Stomach (tissue), 9 donors: ENCODE data around the gene RRP9. TPM values are rescaled to one million over a fixed set of nuclear protein-coding genes. Genes with fewer than 3 reads are reported as not detected.

Experiments used
- DNase-seq, 2 donors: peaks; one replicate each; pipeline versions ENCODE4 v3.0.0 to v3.0.0-alpha.2; 2013 to 2019
- H3K27ac ChIP-seq, 5 donors: fragments of 200-600 bp in 4 of 5; sonication (generic) in 4 of 5; one replicate each; pipeline ENCODE4 v1.5.1; 2013 to 2019; ENCODE audit warnings: mild to moderate bottlenecking in 1 of 5, moderate library complexity in 1 of 5
- H3K27me3 ChIP-seq, 3 donors: fragments of 200-600 bp; sonication (generic); one replicate each; pipeline ENCODE4 v1.5.1; 2017 to 2019; ENCODE audit warnings: mixed run types in 1 of 3
- H3K36me3 ChIP-seq, 4 donors: fragments of 200-600 bp; sonication (generic); 1 replicate in 3 of 4; 2 replicates in 1 of 4; pipeline ENCODE4 v1.5.1; 2016 to 2019
- H3K4me1 ChIP-seq, 4 donors: fragments of 200-600 bp; sonication (generic); one replicate each; pipeline ENCODE4 v1.5.1; 2016 to 2019
- H3K4me3 ChIP-seq, 4 donors: fragments of 200-600 bp; sonication (generic) in 3 of 4; one replicate each; pipeline ENCODE4 v1.5.1; 2016 to 2019; ENCODE audit warnings: mild to moderate bottlenecking in 1 of 4
- H3K9me3 ChIP-seq, 4 donors: fragments of 200-600 bp; sonication (generic); one replicate each; pipeline ENCODE4 v1.5.1; 2016 to 2019
- EP300 ChIP-seq: sonication (generic); formaldehyde crosslinking; IDR thresholded peaks from one replicate; pipeline ENCODE4 v1.6.1; 2017; ENCODE audit warnings: antibody characterized with exemption
- POLR2A ChIP-seq, 4 donors: fragments of 450-650 bp; IDR thresholded peaks; one replicate each; pipeline ENCODE4 v1.6.1; 2016; ENCODE audit warnings: antibody characterized with exemption in 4 of 4, control low read depth in 2 of 4, mild to moderate bottlenecking in 1 of 4, moderate library complexity in 1 of 4
- POLR2AphosphoS5 ChIP-seq, 3 donors: sonication (generic); formaldehyde crosslinking; IDR thresholded peaks; one replicate each; pipeline ENCODE4 v1.6.1; 2016; ENCODE audit warnings: antibody characterized with exemption in 3 of 3
- WGBS, 5 donors: extraction: QIAGEN DNeasy Blood & Tissue Kit in 3 of 5; methylation state at CpG; one replicate each; pipeline versions ENCODE4 v1.1.5 to v1.1.7; 2013 to 2018; 5-methylcytosine and 5-hydroxymethylcytosine counted together
- intact Hi-C: fragments of 100-400 bp; cut with DNase I; formaldehyde crosslinking; loops from one replicate; pipeline ENCODE4 v1.15.1; 2023; ENCODE audit warnings: low total_unique reads
- polyA plus RNA-seq, 3 donors: library from polyadenylated mRNA; stranded (reverse); fragments of 200-250 nt; gene quantifications; one replicate each; pipeline ENCODE4 v1.2.3, GENCODE V29; 2013
- total RNA-seq, 5 donors: library from RNA; depleted of rRNA; stranded (reverse); fragments of >200 nt; gene quantifications; one replicate each; pipeline versions ENCODE4 v1.1.0 to v1.2.3, GENCODE V29; 2014 to 2016
- TF ChIP-seq, protein P1 (sequence below), 7 experiments: fragments of 450-650 bp in 4 of 7; fragments of 200-600 bp in 3 of 7; sonication (generic) in 3 of 7; IDR thresholded peaks; one replicate each; pipeline ENCODE4 v1.5.1; 2016 to 2019; ENCODE audit warnings: antibody characterized with exemption in 7 of 7, control low read depth in 2 of 7, mild to moderate bottlenecking in 1 of 7
- donor health status: healthy with polysubstance abuse.
- donor health status: Bipolar disorder and iron deficiency.
- donor health status: healthy.

The RRP9 gene
- total and polyA plus RNA-seq, 8 donors: 3.2 to 21.0 (median 13.0) TPM

GRCh38 chr3:51942603-51943450, 1.1 kb upstream of the RRP9 start:
- Histone ChIP-seq H3K36me3 (peaks cover 7 to 53% (median 40%) of the 10 kb centered on the region in 4 donors), H3K27ac (peak overlapping the region; percentile 83 to 95 (median 91)), H3K9me3 (no peaks in the 10 kb centered on the region), H3K4me3 (peak overlapping the region; percentile 70 to 97 (median 89)), H3K27me3 (no peaks in the 10 kb centered on the region), H3K4me1 (peaks cover 26 to 36% (median 31%) of the 10 kb centered on the region in 4 donors)
- peak; percentile 67 to 81 for DNase-seq
- 29 to 43% (median 35%) methylated on average over 11 to 17 of the region's 17 CpGs for WGBS, 5 donors
- TF ChIP-seq POLR2A (IDR thresholded peaks at IDR 0.05) (no peak), EP300 (no peak), POLR2AphosphoS5 (IDR thresholded peaks at IDR 0.05) (peak in 2 of 3 donors; percentile 48 to 73)
- TF ChIP-seq, protein P1, sequence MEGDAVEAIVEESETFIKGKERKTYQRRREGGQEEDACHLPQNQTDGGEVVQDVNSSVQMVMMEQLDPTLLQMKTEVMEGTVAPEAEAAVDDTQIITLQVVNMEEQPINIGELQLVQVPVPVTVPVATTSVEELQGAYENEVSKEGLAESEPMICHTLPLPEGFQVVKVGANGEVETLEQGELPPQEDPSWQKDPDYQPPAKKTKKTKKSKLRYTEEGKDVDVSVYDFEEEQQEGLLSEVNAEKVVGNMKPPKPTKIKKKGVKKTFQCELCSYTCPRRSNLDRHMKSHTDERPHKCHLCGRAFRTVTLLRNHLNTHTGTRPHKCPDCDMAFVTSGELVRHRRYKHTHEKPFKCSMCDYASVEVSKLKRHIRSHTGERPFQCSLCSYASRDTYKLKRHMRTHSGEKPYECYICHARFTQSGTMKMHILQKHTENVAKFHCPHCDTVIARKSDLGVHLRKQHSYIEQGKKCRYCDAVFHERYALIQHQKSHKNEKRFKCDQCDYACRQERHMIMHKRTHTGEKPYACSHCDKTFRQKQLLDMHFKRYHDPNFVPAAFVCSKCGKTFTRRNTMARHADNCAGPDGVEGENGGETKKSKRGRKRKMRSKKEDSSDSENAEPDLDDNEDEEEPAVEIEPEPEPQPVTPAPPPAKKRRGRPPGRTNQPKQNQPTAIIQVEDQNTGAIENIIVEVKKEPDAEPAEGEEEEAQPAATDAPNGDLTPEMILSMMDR (IDR thresholded peaks at IDR 0.05): no peak
- intact Hi-C loops: loop anchor here (10.0 kb wide), 1 partner anchor 202 kb away; no protein-coding TSS in a partner anchor

- intact Hi-C loops: loop anchor here (10.0 kb wide), 1 partner anchor 203 kb away; no protein-coding TSS in a partner anchor
- Histone ChIP-seq H3K36me3 (peaks cover 19 to 54% (median 47%) of the 10 kb centered on the region in 4 donors), H3K9me3 (no peaks in the 10 kb centered on the region), H3K4me1 (peaks cover 26 to 36% (median 31%) of the 10 kb centered on the region in 4 donors), H3K4me3 (peak overlapping the region; percentile 70 to 97 (median 89)), H3K27me3 (no peaks in the 10 kb centered on the region), H3K27ac (peak overlapping the region; percentile 62 to 89 (median 79))
- WGBS, 5 donors: 0 to 3% (median 0%) methylated on average over 7 to 20 of the region's 20 CpGs
- TF ChIP-seq EP300 (no peak), POLR2A (IDR thresholded peaks at IDR 0.05) (no peak), POLR2AphosphoS5 (IDR thresholded peaks at IDR 0.05) (no peak)
- TF ChIP-seq, protein P1 (IDR thresholded peaks at IDR 0.05): no peak
- DNase-seq: no peak
Observed at GRCh38 chr3:51941463-51941797, 274 bp downstream of the RRP9 start.

DNA sequence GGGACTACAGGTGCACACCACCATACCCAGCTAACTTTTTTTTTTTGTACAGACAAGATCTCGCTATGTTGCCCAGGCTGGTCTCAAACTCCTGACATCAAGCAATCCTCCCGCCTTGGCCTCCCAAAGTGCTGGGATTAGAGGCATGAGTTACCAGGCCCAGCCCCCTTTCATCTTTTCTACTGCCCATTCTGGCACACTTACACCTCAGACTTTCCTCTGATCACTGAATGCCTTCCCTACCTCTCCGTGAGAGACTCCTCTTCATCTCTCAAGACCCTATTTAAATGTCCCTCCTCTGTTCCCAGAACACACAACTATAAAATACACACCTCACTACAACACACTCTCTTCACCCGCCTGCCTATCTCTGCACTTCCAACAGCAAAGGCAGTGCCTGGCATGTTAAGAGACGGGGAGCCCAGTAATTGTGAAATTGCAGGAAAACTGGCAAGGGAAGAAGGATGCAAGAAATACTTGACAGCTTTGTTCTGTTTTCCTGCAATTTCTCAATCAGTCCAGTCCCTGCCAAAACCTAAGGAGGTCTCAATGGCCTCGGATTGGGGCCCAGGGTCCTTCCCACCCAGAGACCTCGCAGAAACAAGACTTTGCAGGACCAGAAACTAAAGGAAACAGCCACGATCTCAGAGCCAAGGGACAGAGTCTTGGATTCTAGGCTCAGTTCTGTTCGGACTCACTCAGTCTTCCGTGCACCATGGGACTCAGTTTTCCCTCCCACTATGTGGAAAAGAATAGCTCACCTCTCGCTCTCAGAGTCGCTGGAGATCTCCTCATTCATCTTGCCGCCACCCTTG, 849 bp downstream of the RRP9 start:
- WGBS, 5 donors: 26 to 35% (median 32%) methylated on average over 13 of the region's 13 CpGs
- peaks cover 26 to 36% (median 31%) of the 10 kb centered on the region in 4 donors for H3K4me1 ChIP-seq
- intact Hi-C loops: loop anchor here (10.0 kb wide), 1 partner anchor 204 kb away; no protein-coding TSS in a partner anchor
- no peak for TF ChIP-seq POLR2A (IDR thresholded peaks at IDR 0.05)
- TF ChIP-seq EP300: no peak
- no peak for TF ChIP-seq POLR2AphosphoS5 (IDR thresholded peaks at IDR 0.05)
- TF ChIP-seq, protein P1 (IDR thresholded peaks at IDR 0.05): no peak
- peaks cover 24 to 54% (median 47%) of the 10 kb centered on the region in 4 donors for H3K36me3 ChIP-seq
- no peak for DNase-seq
- peak overlapping the region; percentile 70 to 97 (median 89) for H3K4me3 ChIP-seq
- H3K9me3 ChIP-seq: no peaks in the 10 kb centered on the region
- H3K27me3 ChIP-seq: no peaks in the 10 kb centered on the region
- peak overlapping the region in 4 of 5 donors; percentile 78 to 89 (median 81) for H3K27ac ChIP-seq
